Activated T-cell treated with anti-CD3 and anti-CD28 coated beads, Interleukin-2, amount 50 U/mL, for 1 hour (primary cell): ENCODE measurements around the gene CACNB2.

Source experiments
- DNase-seq: peaks from one replicate; pipeline ENCODE4 v3.0.0-alpha.2; 2020

The CACNB2 gene

GRCh38 chr10:18303851-18304801, 163.9 kb downstream of the CACNB2 start:
- DNase-seq, result no peak

DNA sequence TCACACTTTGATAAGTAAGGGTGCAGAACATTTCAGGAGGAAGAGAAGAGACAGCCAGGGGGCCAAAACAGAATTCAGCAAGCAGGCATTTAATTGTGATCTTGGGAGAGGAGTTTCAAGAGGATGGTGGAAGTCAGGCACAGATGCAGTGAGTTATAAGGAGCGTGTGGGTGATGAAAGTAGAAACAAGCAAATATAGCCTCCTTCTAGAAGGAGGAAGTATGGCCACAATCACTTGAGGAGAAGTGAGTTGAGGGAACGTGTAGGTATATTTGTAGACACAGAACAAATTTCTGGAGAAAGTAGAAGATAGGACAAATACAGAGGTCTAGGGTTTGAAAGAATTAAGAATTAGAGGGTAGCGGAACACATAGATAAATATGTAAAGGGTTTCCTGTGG, 165.8 kb downstream of the CACNB2 start:
- DNase-seq, result no peak

DNA sequence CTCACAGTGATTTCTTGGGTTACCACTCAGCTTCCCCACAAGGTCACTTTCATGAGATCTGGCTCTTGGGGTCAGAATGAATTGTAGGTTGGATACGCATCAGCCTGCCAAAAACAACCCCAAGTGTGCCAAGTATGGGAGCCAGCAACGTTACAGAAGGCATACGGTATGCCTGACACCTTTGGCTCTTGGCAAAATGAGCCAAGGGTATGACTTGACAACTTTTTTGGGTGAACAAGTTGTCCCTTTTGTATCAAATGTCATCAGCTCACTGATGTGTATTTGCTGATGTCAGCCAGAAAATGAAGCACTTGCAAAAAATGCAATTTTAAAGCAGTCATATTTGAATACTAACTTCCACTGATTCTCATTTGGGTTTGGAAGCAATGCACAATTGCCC, 168.4 kb downstream of the CACNB2 start:
- no peak for DNase-seq

DNA sequence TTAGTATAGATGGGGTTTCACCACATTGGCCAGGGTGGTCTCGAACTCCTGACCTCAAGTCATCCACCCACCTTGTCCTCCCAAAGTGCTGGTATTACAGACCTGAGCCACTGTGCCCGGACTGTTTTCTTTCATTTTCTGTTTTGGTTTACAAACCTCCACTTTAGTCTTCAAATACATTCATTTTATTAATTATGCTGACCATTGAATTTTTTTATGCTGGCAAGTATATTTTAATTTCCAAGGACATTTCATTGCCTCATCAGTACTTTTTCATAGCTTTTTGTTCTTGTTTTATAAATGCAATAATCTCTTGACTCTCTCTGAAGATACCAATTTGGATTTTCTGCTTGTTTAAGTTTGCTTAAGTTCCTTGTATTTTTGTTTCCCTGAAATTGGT, 170.5 kb downstream of the CACNB2 start:
- no peak for DNase-seq

- DNase-seq, result no peak
Measured at GRCh38 chr10:18312374-18313139, 172.3 kb downstream of the CACNB2 start.

DNA sequence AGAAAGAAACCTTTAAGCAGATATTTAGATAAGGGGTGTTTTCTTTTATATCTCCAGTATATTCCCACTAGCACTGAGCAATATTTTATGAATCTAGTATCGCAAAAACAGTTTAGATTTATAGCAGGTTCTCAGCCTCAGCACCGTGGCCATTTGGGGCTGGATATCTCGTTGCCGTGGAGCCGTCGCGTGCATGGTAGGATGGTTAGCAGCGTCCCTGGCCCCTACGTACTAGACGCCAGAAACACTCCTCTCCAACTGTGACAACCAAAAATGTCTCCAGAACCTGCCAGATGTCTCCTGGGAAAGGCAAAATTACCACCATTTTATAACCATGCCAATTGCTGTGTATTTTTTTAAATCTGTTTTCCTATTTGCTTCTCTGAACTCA, 172.9 kb downstream of the CACNB2 start:
- no peak for DNase-seq

DNA sequence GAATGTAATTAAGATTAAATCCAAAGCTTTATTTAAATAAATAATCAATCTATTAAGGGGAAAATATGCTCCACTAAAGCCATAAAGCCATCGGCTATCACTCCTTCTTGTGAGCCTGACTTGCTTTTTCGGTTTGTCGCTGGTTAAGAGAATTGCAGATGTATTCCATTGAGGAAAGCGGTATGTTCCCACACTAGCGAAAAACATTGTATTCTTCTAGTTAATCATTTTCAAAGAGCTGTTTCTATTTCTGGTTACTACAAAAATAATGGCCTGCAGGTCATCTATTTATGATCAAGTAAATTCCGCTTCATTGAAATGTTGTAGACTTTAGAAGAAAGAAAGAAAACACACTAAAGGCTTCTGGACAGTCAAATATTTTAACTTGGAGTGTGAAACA, 173.4 kb downstream of the CACNB2 start:
- DNase-seq, result no peak

GRCh38 chr10:18319628-18320027, 179.4 kb downstream of the CACNB2 start:
- no peak for DNase-seq

DNA sequence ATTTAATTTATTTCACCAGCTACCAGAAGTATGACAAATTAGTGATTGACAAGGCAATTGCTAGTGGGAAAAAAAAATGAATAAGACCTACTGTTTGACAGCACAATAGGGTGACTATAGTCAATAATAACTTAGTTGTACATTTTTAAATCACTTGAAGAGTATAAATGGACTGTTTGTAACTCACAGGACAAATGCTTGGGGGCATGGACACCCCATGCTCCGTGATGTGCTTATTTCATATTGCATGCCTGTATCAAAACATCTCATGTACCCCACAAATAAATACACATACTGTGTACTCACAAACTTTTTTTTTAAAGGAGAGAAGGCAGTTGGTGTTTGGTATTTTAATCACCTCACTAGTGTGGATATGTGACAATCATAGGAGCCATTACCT, 181.1 kb downstream of the CACNB2 start:
- DNase-seq, result no peak

DNA sequence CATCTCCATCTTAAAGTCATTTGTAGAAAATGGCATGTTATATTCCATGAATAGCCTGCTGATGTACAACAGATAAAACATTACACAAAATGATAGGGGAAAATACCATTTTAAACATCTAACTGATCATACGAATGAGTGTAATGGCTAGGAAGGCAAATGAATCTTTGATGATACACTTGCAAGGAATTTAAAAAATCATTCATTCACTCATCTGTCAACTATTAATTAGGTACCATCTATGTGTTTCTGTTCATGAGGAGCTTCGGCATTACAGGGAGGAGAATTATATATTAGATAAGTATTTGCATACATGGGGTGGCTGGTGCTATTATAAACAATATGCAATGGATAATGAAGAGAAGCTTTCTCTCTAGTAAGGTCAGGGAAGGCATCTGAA, 183.7 kb downstream of the CACNB2 start:
- DNase-seq, result no peak

- no peak for DNase-seq
Measured at GRCh38 chr10:18325410-18325809, 185.2 kb downstream of the CACNB2 start.

- DNase-seq, result no peak
Measured at GRCh38 chr10:18325889-18326531, 185.8 kb downstream of the CACNB2 start.

DNA sequence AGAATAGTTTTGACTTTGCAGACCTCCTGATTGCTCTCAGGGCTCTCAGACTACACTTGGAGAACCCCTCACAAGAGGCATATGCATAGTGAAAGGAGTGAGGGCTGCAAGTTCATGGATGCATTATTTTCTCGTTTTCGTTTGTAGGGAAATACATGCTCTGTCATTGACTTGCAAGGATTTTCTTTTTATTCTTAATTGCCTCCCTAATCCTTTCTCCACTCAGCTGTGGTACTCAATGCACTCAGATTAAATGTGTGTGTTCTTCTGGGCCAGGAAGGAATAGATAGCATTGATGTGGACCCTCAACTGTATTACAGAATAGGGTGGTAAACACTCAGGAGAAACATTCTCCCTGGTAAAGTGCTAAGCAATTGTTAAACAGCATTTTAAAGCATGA, 188.7 kb downstream of the CACNB2 start:
- DNase-seq, result no peak

GRCh38 chr10:18332048-18332447, 191.8 kb downstream of the CACNB2 start:
- no peak for DNase-seq

DNA sequence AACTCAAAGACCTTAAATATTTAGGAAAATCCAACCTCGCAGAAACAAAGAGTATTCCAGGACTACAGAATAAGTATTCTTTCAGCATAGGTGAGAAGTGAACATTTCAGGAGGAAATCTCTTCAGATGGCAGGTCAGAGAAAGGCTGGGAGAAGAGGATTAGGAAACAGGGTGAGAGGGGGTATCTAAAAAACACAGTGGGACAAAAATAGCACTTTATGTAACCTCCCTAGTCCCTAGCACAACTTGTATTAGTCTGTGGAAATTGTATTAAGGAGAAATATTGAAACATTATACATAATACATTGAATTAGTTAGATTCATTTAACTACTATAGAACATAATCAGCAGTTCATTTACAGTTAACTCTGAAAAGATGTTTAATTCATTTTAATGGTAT, 192.3 kb downstream of the CACNB2 start:
- DNase-seq, result no peak

- no peak for DNase-seq
Measured at GRCh38 chr10:18333621-18334020, 193.4 kb downstream of the CACNB2 start.

GRCh38 chr10:18334116-18334867, 194.1 kb downstream of the CACNB2 start:
- DNase-seq, result no peak

- no peak for DNase-seq
Measured at GRCh38 chr10:18340496-18341051, 200.3 kb downstream of the CACNB2 start.

DNA sequence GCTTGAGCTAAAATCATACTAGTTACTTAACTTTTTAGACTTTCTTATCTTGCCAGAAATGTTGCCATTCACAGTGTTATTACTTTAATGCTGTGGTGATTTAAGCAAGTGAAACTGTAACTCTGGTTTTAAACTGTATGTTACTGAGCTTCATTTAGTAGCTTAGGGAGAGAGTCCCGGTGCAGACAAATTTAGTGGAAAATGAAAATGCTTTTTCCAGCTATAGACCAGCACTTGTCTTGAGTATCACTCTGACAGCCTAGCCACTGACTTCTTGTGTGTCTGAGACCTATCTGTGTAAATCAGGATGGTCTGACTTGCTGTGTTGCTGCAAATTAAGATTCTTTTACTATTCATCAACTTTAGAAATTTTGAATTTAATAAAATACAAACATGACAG, 200.8 kb downstream of the CACNB2 start:
- no peak for DNase-seq

DNA sequence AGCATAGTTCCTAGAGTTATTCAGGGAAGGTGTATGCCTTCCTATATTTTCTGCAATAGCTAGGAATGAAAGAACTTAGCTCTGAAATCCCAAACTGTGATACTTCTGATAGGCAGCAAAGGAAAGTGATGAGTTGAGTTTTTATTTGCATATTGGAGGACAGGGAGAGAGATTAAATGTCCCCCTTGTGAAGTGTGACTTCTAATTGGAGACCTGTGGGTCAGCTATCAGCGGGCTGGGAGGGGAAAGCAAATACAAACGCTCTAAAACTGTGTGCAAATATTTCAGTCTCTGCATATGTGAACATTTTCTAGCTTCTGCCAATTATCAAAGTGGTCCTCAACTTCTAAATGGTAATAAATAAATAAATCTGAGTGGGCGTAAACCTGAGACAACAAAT, 203.3 kb downstream of the CACNB2 start:
- no peak for DNase-seq

GRCh38 chr10:18345308-18345707, 205.1 kb downstream of the CACNB2 start:
- no peak for DNase-seq

DNA sequence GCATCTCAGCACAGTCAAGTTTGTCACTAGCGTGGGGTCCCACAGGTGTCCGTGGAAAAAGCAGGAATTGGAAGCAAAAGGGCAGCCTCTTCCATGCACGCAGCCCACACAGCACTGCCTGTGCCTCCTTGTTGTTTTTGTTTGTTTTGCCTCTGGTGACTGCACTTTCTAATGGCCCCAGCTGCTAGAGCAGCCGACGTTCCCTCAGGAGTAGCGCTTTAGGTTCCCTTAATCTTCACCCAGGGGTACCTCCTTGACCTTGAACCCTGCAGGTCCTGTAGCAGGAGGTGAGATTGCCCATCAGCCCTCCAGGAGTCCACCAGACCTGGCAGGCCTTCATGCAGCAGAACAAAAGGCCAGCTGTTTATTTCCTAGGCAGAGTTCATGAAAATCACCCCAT, 210.1 kb downstream of the CACNB2 start:
- DNase-seq, result no peak

GRCh38 chr10:18351421-18351820, 211.2 kb downstream of the CACNB2 start:
- DNase-seq, result no peak
